H1 (cell line): Measurements from ENCODE around the gene KLHL3. TPM values are rescaled to one million over a fixed set of nuclear protein-coding genes. Genes with fewer than 3 reads are reported as not detected.

ENCODE experiments used
- CTCF ChIA-PET: fragments of 300-600 bp; sonication (Branson Sonifier 250); formaldehyde crosslinking; loops from one replicate; lab custom pipeline; 2021; ENCODE audit not compliant: partially characterized antibody; lab: Charles Lee
- POLR2A ChIA-PET: fragments of 300-600 bp; sonication (Branson Sonifier 250); formaldehyde crosslinking; loops from one replicate; lab custom pipeline; 2021; ENCODE audit warnings: inconsistent platforms; ENCODE audit not compliant: partially characterized antibody; lab: Charles Lee
- DNase-seq, 2 experiments: peaks; one replicate each; pipeline versions ENCODE4 v3.0.0 to v3.0.0-alpha.2; 2010 to 2022; ENCODE audit warnings: low spot score in 2 of 2, low read depth in 1 of 2, mixed read lengths in 1 of 2
- FAIRE-seq: peaks from 2 replicates; lab custom pipeline; 2011; peaks lifted over from hg19 to GRCh38; lab: Jason Lieb, UNC
- H2AFZ ChIP-seq: 2 replicates; pipeline ENCODE4 v1.8.1; 2012; ENCODE audit warnings: low read length, inconsistent platforms
- H2AK5ac ChIP-seq: 2 replicates; pipeline ENCODE4 v1.6.1; 2013; ENCODE audit warnings: low read depth, low read length
- H2BK120ac ChIP-seq: replicated peaks from 2 replicates; pipeline ENCODE3; 2013; ENCODE audit warnings: low read depth, low read length, inconsistent platforms
- H2BK12ac ChIP-seq: 2 replicates; pipeline ENCODE4 v1.6.1; 2013; ENCODE audit warnings: low read depth, low read length
- H2BK15ac ChIP-seq: 2 replicates; pipeline ENCODE4 v1.6.1; 2013; ENCODE audit warnings: low read length
- H2BK20ac ChIP-seq: 2 replicates; pipeline ENCODE4 v1.6.1; 2013; ENCODE audit warnings: low read length
- H2BK5ac ChIP-seq: 2 replicates; pipeline ENCODE4 v1.6.1; 2013; ENCODE audit warnings: low read depth, low read length
- H3K14ac ChIP-seq: 2 replicates; pipeline ENCODE4 v1.6.1; 2013; ENCODE audit warnings: inconsistent platforms; ENCODE audit not compliant: insufficient read length
- H3K18ac ChIP-seq: 2 replicates; pipeline ENCODE4 v1.6.1; 2013; ENCODE audit warnings: low read length; ENCODE audit errors: extremely low read depth
- H3K23ac ChIP-seq: 2 replicates; pipeline ENCODE4 v1.6.1; 2013; ENCODE audit warnings: inconsistent platforms; ENCODE audit not compliant: insufficient read length
- H3K23me2 ChIP-seq: 2 replicates; pipeline ENCODE4 v1.6.1; 2013; ENCODE audit warnings: low read depth, low read length
- H3K27ac ChIP-seq: 2 replicates; pipeline ENCODE4 v1.6.1; 2011; ENCODE audit warnings: low read depth, low read length, inconsistent platforms
- H3K27me3 ChIP-seq, 4 experiments: replicated peaks in 1 of 4; 1 replicate in 1 of 4; 2 replicates in 3 of 4; pipeline versions ENCODE4 v1.6.1 to v1.8.1; 2011 to 2013; ENCODE audit warnings: low read length in 3 of 4, mild to moderate bottlenecking in 3 of 4, inconsistent platforms in 2 of 4, mixed read lengths in 2 of 4, moderate library complexity in 1 of 4; ENCODE audit not compliant: control insufficient read depth in 3 of 4, insufficient read depth in 3 of 4; ENCODE audit errors: extremely low read depth in 1 of 4
- H3K36me3 ChIP-seq, 4 experiments: 2 replicates each; pipeline versions ENCODE4 v1.6.1 to v1.8.1; 2011 to 2013; ENCODE audit warnings: mild to moderate bottlenecking in 4 of 4, low read length in 3 of 4, moderate library complexity in 2 of 4, control low read depth in 1 of 4, inconsistent platforms in 1 of 4; ENCODE audit not compliant: insufficient read depth in 4 of 4, control insufficient read depth in 2 of 4
- H3K4ac ChIP-seq: replicated peaks from 2 replicates; pipeline ENCODE3; 2013; ENCODE audit warnings: low read length, low read depth, mixed read lengths, inconsistent platforms; ENCODE audit not compliant: insufficient read length
- H3K4me1 ChIP-seq, 4 experiments: replicated peaks in 1 of 4; 1 replicate in 1 of 4; 2 replicates in 3 of 4; pipeline versions ENCODE4 v1.6.1 to v1.8.1; 2011 to 2013; ENCODE audit warnings: low read length in 3 of 4, inconsistent platforms in 2 of 4, mixed read lengths in 1 of 4; ENCODE audit not compliant: insufficient read depth in 4 of 4, control insufficient read depth in 3 of 4
- H3K4me2 ChIP-seq, 2 experiments: 2 replicates each; pipeline versions ENCODE4 v1.6.1 to v1.8.1; 2011 to 2013; ENCODE audit warnings: low read depth in 2 of 2, low read length in 2 of 2, control low read depth in 1 of 2, inconsistent platforms in 1 of 2, mild to moderate bottlenecking in 1 of 2; ENCODE audit not compliant: insufficient read depth in 1 of 2
- H3K4me3 ChIP-seq, 4 experiments: fragments of 200-600, 300-600 bp in 1 of 4; sonication (generic), shearing (Covaris generic), sonication (Bioruptor Twin) in 1 of 4; 2 replicates each; pipeline versions ENCODE4 v1.5.1 to v1.8.1; 2011 to 2016; ENCODE audit warnings: low read length in 4 of 4, low read depth in 3 of 4, control low read depth in 2 of 4, inconsistent platforms in 2 of 4, mild to moderate bottlenecking in 2 of 4, mixed read lengths in 1 of 4, moderate library complexity in 1 of 4; ENCODE audit not compliant: insufficient read depth in 2 of 4; ENCODE audit errors: extremely low read depth in 1 of 4
- H3K56ac ChIP-seq: replicated peaks from 2 replicates; pipeline ENCODE3; 2013; ENCODE audit warnings: low read depth, mild to moderate bottlenecking, mixed read lengths, low read length, inconsistent platforms; ENCODE audit not compliant: insufficient read length
- H3K79me1 ChIP-seq: 2 replicates; pipeline ENCODE4 v1.6.1; 2013; ENCODE audit warnings: low read depth, low read length, control low read depth
- H3K79me2 ChIP-seq, 2 experiments: 2 replicates each; pipeline versions ENCODE4 v1.6.1 to v1.8.1; 2012 to 2013; ENCODE audit warnings: low read length in 2 of 2, mild to moderate bottlenecking in 2 of 2, inconsistent platforms in 1 of 2; ENCODE audit not compliant: insufficient read depth in 2 of 2, control insufficient read depth in 1 of 2
- H3K9ac ChIP-seq, 4 experiments: replicated peaks in 1 of 4; 1 replicate in 1 of 4; 2 replicates in 3 of 4; pipeline versions ENCODE4 v1.6.1 to v1.8.1; 2011 to 2013; ENCODE audit warnings: low read depth in 3 of 4, low read length in 3 of 4, control low read depth in 2 of 4, mild to moderate bottlenecking in 2 of 4, moderate library complexity in 2 of 4, inconsistent platforms in 1 of 4; ENCODE audit errors: extremely low read depth in 1 of 4
- H3K9me3 ChIP-seq, 2 experiments: 2 replicates each; pipeline versions ENCODE4 v1.6.1 to v1.8.1; 2012 to 2013; ENCODE audit warnings: mild to moderate bottlenecking in 2 of 2, moderate library complexity in 2 of 2, control low read depth in 1 of 2, inconsistent platforms in 1 of 2, low read depth in 1 of 2, low read length in 1 of 2, mixed read lengths in 1 of 2; ENCODE audit not compliant: insufficient read depth in 2 of 2
- H4K20me1 ChIP-seq, 2 experiments: replicated peaks in 1 of 2; 2 replicates each; pipeline versions ENCODE3 to v1.8.1; 2011 to 2013; ENCODE audit warnings: inconsistent platforms in 2 of 2, low read length in 2 of 2, mild to moderate bottlenecking in 1 of 2; ENCODE audit not compliant: insufficient read depth in 2 of 2, control insufficient read depth in 1 of 2
- H4K5ac ChIP-seq: 2 replicates; pipeline ENCODE4 v1.6.1; 2013; ENCODE audit warnings: low read length, low read depth, mixed read lengths, inconsistent platforms; ENCODE audit not compliant: insufficient read length
- H4K8ac ChIP-seq: 2 replicates; pipeline ENCODE4 v1.8.0; 2013; ENCODE audit warnings: mild to moderate bottlenecking, moderate library complexity, low read length, inconsistent platforms; ENCODE audit not compliant: insufficient read depth; ENCODE audit errors: extremely low read depth
- H4K91ac ChIP-seq: replicated peaks from 2 replicates; pipeline ENCODE3; 2013; ENCODE audit warnings: low read length, mixed read lengths, inconsistent platforms; ENCODE audit not compliant: insufficient read length
- MAFK ChIP-seq: IDR thresholded peaks from 2 replicates; pipeline ENCODE4 v1.6.1; 2012; ENCODE audit warnings: low read depth, mild to moderate bottlenecking, improper control_type of control experiment, low read length
- NANOG ChIP-seq: IDR thresholded peaks from 2 replicates; pipeline ENCODE4 v1.6.1; 2011; ENCODE audit warnings: low read length, low read depth, mild to moderate bottlenecking, inconsistent platforms; ENCODE audit not compliant: insufficient read depth, poor library complexity, severe bottlenecking
- POLR2AphosphoS5 ChIP-seq: IDR thresholded peaks from 2 replicates; pipeline ENCODE4 v1.6.1; 2011; ENCODE audit warnings: low read depth, low read length
- RBBP5 ChIP-seq: IDR thresholded peaks from 2 replicates; pipeline ENCODE4 v1.7.1; 2012; ENCODE audit warnings: low read depth, mild to moderate bottlenecking, inconsistent platforms, low read length, moderate library complexity, borderline replicate concordance
- SIN3A ChIP-seq, 2 experiments: IDR thresholded peaks in 1 of 2; conservative IDR thresholded peaks in 1 of 2; 2 replicates each; pipeline ENCODE4 v1.6.1; 2011 to 2012; ENCODE audit warnings: low read length in 2 of 2, improper control_type of control experiment in 1 of 2, low read depth in 1 of 2, mild to moderate bottlenecking in 1 of 2
- SP1 ChIP-seq: IDR thresholded peaks from 2 replicates; pipeline ENCODE4 v1.6.1; 2011; ENCODE audit warnings: low read depth, low read length
- WGBS, 2 experiments: shearing (Covaris generic) in 1 of 2; methylation state at CpG; one replicate each; pipeline versions ENCODE4 v1.1.6 to v1.1.7; 2013 to 2015; ENCODE audit warnings: low lambda C conversion rate in 2 of 2, mixed read lengths in 2 of 2, inconsistent platforms in 1 of 2, low coverage in 1 of 2, missing lambda C conversion rate in 1 of 2; ENCODE audit not compliant: insufficient replicate concordance in 2 of 2, insufficient coverage in 1 of 2, insufficient read length in 1 of 2; ENCODE audit errors: extremely low coverage in 1 of 2, missing lambda C conversion rate in 1 of 2; 5-methylcytosine and 5-hydroxymethylcytosine counted together
- polyA plus RNA-seq, 7 experiments: library from polyadenylated mRNA; depleted of rRNA in 3 of 7; stranded (reverse) in 5 of 7; unstranded in 2 of 7; fragments of >200 nt in 5 of 7; fragments of 200-250 nt in 2 of 7; gene quantifications; 1 replicate in 5 of 7; 2 replicates in 1 of 7; 4 replicates in 1 of 7; pipeline versions ENCODE4 v1.2.1 to v1.2.3, GENCODE V29; 2011 to 2013; ENCODE audit warnings: missing spikeins in 2 of 7, mixed read lengths in 2 of 7
- total RNA-seq: library from RNA; stranded (reverse); fragmentation: NEBNext Ultra II Directional; extraction: Animal tissue kit (Norgen Biotek cat#: 25700); gene quantifications from 2 replicates; pipeline ENCODE4 v1.2.1, GENCODE V29; 2021

Gene KLHL3
- total and polyA plus RNA-seq, 2 of the 8 experiments (the other 6 are each of a cell fraction or from before 2014, with no cell fraction given), result 7.4 to 13.7 TPM

DNA sequence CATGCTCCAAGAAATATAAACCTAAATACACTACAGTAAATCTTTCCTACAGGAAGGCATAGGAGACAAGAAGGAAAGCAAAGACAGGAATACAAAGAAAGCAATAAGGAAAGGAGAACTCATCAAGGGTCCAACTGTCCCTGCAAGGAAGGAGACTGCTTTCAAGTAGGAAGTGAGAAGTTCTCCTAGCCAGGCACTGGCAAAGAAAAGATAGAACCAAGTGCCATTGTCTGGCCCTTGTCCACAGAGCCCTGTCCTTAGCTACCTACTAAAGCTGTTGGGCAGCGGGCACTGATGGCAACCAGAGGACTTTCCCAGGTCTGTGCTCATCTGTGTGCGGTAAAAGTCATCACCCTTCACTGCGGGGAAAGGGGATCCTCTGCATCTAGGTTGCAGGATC, 108.2 kb downstream of the KLHL3 start:
- no peak overlapping the region for H2BK20ac ChIP-seq
- CTCF ChIA-PET, result interaction anchor here (0.7 to 4.9 kb wide), 4 partner anchors 27 to 1147 kb away, joined by 3 to 82 read pairs (median 11); no protein-coding TSS in a partner anchor
- 91% methylated on average over 2 of the region's 3 CpGs; no CpG with 5 or more reads in 1 of the 2 experiments for WGBS, 2 experiments
- POLR2A ChIA-PET, result interaction anchor here (1.0 kb wide), 1 partner anchor 146 kb away, joined by 3 read pairs; no protein-coding TSS in a partner anchor
- H4K20me1 ChIP-seq, result peaks cover 1 to 7% of the 10 kb centered on the region in 2 experiments
- no peak overlapping the region for H3K14ac ChIP-seq
- TF ChIP-seq SP1, result no peak
- no peak for TF ChIP-seq MAFK
- TF ChIP-seq SIN3A (conservative IDR thresholded peaks at IDR 0.05 in 1 of 2, IDR thresholded peaks at IDR 0.05 in 1 of 2; ENCODE audit: low read depth in 1 of 2, low read length in 2 of 2), result no peak
- TF ChIP-seq POLR2AphosphoS5, result no peak
- TF ChIP-seq NANOG, result no peak
- TF ChIP-seq RBBP5, result no peak
- no peaks in the 10 kb centered on the region for H3K79me1 ChIP-seq
- H4K8ac ChIP-seq, result no peak overlapping the region
- no peak overlapping the region for H2BK120ac ChIP-seq
- peaks cover 3 to 6% (median 4%) of the 10 kb centered on the region in 4 experiments; a peak in 6 of 7 replicates for H3K4me1 ChIP-seq
- H3K79me2 ChIP-seq, result no peaks in the 10 kb centered on the region
- H3K56ac ChIP-seq, result no peak overlapping the region
- H4K5ac ChIP-seq, result no peak overlapping the region
- no peak overlapping the region for H2BK12ac ChIP-seq
- peaks cover 0 to 2% (median 0%) of the 10 kb centered on the region in 4 experiments; a peak in 2 of 8 replicates for H3K36me3 ChIP-seq
- FAIRE-seq (no peak), DNase-seq (no peak)
- H4K91ac ChIP-seq, result no peak overlapping the region
- H3K27ac ChIP-seq, result no peak overlapping the region
- H3K23ac ChIP-seq, result no peak overlapping the region
- no peak overlapping the region for H2BK5ac ChIP-seq
- no peak overlapping the region for H3K4ac ChIP-seq
- H3K23me2 ChIP-seq, result no peaks in the 10 kb centered on the region
- H3K4me3 ChIP-seq, result no peak overlapping the region
- H3K27me3 ChIP-seq, result no peaks in the 10 kb centered on the region
- no peak overlapping the region for H2AFZ ChIP-seq
- H2AK5ac ChIP-seq, result no peak overlapping the region
- H3K9me3 ChIP-seq, result no peaks in the 10 kb centered on the region
- H3K18ac ChIP-seq, result no peak overlapping the region
- H2BK15ac ChIP-seq, result no peak overlapping the region
- H3K4me2 ChIP-seq, result no peak overlapping the region
- no peak overlapping the region for H3K9ac ChIP-seq
